NOMO-1 (cell line): ENCODE data around the gene JAGN1.
"Not testable (repeated sequence)": the region's sequence is repeated elsewhere in the genome, so short reads cannot be mapped to it uniquely, and the experiment has no call there.

ENCODE experiments used
- DNase-seq, 2 experiments: peaks; one replicate each; lab custom pipeline; 2025; ENCODE audit not compliant: unreplicated experiment in 2 of 2; lab: John Stamatoyannopoulos, UW

Gene JAGN1

DNA sequence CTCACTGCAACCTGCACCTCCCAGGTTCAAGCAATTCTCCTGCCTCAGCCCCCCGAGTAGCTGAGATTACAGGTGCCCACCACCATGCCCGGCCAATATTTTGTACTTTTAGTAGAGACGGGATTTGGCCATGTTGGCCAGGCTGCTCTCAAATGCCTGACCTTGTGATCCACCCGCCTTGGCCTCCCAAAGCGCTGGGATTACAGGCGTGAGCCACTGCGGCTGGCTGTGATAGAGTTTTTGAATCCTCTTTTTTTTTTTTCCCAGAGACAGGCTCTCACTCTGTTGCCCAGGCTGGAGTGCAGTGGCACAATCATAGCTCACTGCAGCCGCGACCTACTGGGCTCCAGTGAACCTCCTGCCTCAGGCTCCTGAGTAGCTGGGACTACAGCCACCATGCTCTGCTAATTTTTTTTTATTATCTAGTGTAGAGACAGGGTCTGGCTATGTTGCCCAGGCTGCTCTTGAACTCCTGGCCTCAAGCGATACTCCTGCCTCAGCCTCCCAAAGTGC is 25.2 kb upstream of the JAGN1 start:
- DNase-seq = not testable (repeated sequence)

DNA sequence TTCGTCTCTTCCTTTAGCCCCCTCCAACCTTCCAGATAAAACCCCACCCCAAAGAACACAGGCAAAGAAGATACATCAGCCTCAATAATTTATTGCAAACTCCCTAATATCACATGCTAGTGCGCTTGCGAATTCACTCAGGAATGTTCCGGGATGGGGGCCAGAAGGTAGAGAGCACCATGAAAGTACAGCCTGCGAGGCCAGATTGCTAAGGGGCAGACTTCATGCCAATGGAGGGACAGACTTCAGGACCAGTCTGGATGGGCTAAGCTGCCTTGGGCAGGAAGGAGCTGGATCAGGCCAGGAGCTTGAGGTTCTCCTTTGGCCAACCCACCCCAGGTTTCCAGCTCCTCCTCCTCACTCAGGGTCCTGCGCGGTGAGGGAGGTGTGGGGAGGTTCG is 23.8 kb upstream of the JAGN1 start:
- no peak for DNase-seq

DNA sequence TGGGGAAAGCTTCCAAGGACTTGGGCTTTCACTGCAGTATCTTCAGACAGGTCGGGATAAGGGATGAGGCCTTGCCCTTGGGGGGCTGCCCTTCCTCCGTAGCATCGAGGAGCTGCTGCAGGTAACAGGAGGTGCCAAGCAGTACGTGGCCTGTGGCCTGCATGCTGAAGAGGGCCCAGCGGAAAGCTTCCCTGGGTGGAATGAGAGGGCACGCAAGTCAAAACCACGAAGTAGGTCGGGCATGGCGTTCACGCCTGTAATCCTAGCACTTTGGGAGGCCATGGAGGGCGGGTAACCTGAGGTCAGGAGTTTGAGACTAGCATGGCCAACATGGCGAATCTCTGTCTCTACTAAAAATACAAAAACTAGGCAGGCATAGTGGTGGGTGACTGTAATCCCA is 23.3 kb upstream of the JAGN1 start:
- no peak for DNase-seq

DNA sequence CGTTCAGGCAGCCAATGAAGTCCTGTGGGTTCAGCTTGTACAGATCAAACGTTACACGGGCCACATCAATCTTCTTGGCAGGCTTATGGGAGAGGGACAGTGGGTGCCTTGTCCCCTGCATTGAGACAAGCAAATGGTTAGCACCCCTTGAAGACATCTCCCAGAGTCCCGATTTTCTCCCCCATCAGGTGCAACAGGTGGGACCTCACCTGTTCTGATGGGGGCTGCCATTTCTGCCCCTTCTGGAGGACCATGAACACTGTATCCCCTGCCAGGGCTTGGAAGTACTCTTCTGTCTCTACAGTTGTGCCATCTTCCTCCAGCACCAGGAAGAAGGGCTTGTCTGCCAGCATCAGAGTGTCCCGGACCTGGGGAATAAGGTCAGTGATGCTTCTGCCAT is 20.5 kb upstream of the JAGN1 start:
- DNase-seq = no peak

DNA sequence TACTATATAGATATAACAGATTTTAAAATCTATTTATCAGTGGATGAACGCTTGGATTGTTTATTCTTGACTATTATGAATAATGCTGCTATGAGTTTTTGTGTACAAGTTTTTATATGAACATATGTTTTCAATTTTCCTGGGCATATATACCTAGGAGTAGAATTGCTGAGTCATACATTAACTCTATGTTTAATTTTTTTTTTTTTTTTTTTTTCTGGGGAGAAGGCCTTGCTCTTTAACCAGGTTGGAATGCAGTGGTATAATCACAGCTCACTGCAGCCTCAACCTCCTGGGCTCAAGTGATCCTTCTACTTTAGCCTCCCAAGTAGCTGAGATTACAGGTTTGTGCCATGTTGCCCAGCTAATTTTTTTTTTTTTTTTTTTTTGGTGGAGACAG is 19.4 kb upstream of the JAGN1 start:
- no peak for DNase-seq

DNA sequence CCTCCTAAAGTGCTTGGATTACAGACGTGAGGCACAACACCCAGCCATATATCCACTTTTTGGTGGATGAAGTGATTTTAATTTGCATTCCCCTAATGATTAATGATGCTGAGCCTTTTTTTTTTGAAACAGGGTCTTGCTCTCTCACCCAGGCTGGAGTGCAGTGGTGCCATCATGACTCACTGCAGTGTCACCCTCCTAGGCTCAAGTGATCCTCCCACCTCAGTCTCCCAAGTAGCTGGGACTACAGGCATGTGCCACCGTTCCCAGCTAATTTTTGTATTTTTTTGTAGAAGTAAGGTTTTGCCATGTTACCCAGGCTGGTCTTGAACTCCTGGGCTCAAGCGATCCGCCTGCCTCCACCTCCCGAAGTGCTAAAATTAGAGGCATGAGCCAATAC is 18.3 kb upstream of the JAGN1 start:
- DNase-seq = not testable (repeated sequence)

DNA sequence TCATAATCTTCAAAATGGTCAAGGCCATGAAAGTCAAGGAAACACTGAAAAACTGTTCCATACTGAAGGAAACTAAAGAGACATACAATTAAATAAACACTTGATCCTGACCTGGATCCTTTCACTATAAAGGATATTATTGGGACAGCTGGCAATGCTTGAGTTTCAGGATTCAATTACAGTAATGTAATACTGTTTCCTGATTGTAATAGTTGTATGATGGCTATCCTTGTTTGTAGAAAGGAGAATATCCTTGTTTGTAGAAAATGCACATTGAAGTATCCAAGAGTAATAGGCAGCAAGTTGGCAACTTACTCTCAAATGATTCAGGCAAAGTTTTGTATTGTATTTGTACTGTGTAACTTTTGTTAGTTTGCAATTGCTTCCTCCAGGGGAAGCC is 15.0 kb upstream of the JAGN1 start:
- DNase-seq = no peak

DNA sequence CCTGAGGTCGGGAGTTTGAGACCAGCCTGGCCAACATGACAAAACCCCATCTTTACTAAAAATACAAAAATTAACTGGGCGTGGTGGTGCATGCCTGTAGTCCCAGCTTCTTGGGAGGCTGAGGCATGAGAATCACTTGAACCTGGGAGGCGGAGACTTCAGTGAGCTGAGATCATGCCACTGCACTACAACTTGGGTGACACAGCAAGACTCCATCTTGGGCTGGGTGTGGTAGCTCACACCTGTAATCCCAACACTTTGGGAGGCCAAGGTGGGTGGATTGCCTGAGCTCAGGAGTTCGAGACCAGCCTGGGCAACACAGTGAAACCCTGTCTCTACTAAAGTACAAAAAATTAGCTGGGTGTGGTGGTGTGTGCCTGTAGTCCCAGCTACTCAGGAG is 14.2 kb upstream of the JAGN1 start:
- DNase-seq = not testable (repeated sequence)

DNA sequence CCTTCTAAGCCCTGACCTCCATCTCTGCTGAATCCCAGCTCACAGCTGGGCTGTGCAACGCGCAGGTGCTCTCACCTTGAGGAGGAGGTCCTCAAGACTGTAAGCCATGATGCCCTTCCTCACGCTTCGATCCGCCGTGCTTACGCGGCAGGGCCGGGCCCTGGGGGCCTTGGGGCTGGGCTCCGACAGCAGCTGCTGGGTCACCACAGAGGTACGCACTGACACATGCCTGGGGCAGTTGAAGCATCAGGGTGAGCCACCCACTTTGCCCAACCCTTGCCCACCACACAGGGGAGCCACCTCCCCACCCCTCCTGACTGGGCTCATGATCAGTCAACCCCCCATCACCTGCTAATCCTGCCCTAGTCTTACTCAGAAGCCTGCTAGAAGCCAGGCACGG is 13.4 kb upstream of the JAGN1 start:
- no peak for DNase-seq

DNA sequence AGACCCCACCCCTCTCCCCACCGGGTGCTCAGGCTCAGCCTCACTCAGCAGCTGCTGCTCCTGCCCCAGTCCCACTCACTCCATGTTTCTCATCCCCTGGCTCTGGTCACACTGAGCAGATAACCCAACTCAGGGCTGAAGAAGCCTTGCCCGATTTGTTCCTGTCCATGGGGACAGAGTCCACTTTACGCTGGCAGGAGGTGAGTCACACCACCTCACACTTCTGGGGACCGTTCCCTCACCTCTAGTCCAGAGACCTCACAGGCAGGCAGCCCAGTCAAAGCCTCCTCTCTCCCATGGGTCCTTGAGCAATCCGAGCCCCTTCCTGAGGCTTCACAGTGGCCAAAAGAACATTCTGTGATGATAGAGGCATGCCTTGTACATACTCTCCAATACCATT is 11.7 kb upstream of the JAGN1 start:
- DNase-seq = no peak

DNA sequence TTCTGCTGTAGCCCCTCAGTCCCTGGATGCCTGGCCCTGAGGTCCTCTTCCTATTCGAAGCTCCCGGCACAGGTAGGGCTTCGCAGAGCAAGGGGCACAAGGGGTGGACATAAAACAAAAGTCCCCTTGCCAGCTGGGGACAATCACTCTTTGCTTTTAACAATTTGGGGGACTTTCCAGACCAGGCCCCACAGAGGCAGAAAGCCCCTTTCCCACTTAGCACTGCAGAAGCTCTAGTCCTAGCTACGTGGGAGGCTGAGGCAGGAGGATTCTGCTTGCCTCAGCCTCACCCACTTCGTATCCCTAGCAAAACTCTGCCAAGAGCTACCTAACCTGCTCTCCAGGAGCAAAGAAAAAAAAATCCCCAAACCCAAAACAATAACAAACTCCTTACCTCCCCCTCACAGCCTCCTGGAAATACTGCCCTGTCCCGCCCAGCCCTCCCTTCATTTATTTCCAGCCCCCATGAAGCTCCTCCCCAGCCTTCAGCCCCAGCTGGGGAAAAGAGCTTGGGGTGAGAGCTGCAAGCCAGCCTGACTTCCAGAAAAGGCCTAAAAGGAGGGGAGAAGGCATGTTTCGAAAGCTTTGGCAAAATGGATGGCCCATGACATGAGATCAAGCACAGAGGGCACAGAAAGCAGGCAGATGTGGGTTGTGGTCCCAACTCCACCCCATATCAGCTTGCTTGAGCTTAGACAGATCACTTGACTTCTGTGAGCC is 10.4 kb upstream of the JAGN1 start, which contains the start of gene CIDEC:
TSS of gene CIDEC (minus strand) at position 424 of the 720 bp plus-strand sequence. CDS start 1,767 bp downstream, outside the sequence.
- no peak for DNase-seq

DNA sequence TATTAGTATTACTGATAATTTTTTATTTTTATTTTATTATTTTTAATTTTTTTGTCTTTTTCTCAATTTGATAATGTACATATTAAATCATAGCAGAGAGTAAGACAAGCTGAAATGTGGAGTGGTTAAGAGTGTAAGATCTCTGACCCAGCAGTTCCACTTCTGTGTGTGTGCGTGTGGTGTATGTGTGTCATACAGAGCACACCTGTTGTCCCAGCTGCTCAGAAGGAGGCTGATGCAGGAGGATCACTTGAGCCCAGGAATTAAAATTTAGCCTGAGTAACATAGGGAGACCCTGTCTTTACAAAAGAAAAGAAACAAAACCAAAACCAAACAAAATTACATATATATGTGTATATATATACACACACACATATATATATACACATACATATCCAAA is 9.0 kb upstream of the JAGN1 start:
- DNase-seq = no peak

DNA sequence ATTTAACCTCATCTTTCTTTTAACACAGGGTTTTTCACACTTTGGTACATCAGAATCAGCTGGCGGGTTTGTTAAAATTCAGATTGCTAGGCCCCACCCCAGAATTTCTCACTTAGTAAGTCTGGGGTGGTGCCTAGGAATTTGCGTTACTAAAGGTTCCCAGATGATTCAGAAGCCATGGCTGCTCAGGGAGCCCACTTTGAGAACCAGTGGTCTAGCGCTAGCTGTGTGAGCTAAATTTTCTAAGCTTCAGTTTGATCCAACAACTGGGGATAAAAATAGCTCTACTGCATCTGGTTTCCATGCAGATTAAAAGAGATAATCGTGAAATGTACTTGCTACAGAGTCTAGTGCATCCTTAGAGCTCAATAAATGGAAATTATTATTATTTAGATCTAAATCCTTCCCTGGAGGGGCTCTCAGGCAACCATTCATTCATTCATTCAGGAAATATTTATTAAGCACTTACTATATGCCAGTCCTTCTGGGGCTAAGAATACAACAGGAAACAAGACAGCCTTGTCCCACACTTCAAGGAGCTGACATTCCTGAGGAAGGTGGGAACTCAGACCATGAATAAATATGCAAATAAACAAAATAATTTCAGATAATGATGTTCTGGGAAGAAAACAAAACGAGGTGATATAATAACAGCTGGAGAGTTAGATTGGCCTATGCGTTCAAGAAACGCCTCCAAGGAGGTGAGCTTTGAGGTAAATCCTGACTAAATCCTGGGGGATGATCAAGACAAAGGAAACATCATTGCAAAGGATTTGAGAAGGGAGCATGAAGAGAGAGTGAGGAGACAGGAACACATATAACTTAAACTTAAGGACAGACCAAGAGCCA is 6.5 kb upstream of the JAGN1 start:
- DNase-seq = no peak

DNA sequence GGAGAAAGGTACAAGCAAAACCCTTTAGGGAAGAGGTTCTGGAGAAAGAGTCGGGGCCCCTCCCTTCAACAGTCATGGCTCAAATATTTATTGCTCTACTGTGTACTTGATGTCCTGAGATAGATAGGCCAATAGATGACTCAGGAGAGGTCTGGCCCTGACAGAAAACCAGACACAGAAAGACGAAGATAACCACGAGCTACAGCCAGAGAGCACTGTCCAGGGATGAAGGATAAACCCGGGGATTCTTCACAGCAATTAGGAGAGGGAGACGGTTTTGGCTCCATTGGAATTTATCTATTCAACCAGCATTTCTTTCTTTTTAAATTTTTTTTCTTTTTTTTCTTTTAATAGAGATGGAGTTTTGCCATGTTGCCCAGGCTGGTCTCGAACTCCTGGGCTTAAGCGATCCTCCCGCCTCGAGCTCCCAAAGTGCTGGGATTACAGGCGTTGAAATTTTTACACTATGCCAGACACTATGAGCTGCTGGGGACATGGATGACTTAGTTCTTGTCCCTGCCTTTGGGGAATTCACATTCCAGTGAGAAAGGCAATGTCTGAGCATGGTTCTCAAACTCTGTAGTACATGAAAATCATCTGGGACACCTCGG is 5.8 kb upstream of the JAGN1 start:
- no peak for DNase-seq

DNA sequence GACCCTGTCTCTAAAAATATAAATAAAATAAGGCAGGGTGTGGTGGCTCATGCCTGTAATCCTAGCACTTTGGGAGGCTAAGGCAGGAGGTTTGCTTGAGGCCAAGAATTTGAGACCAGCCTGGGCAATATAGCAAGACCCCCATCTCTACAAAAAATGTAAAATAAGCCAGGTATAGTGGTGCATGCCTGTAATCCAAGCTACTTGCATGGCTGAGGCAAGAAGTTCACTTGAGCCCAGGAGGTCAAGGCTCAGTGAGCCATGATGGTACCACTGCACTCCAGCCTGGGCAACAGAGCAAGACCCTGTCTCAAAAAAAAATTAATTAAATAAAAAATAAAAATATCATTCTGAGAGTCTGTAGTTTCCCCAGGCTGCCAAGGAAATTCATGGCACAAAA is 4.1 kb upstream of the JAGN1 start:
- DNase-seq = no peak

DNA sequence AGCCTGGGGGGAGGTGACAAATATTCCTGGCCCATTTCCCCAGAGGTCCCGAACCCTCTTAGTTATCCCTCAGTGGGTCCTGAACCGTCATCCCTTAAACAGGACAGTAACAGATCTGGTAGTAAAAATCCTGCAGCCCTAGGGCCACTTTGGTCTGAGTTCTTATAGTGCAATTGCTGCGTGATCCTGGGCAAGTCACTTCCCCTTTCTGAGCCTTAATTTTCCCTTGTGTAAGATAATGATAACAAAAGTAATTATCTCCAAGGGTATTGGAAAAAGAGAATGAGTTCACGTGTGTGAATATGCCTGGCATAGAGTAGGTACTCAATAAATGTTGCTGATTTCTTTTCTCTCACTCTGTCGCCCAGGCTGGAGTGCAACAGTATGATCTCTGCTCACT is 2.9 kb upstream of the JAGN1 start:
- peak in 1 of 2 experiments; percentile 64 for DNase-seq

DNA sequence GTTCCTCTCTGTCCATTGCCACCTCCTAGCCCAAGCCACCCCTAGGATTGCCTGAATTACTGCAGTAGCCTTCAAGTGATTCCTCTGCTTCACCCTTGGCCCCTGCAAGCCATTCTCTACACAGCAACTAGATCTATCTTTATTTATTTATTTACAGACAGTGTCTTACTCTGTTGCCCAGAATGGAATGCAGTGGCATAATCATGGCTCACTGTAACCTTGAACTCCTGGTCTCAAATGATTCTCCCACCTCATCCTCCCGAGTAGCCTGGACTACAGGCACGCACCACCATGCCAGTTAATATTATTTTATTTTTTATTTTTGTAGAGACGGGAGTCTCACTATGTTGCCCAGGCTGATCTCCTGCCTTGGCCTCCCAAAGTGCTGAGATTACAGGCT is 1.9 kb upstream of the JAGN1 start:
- DNase-seq = no peak

DNA sequence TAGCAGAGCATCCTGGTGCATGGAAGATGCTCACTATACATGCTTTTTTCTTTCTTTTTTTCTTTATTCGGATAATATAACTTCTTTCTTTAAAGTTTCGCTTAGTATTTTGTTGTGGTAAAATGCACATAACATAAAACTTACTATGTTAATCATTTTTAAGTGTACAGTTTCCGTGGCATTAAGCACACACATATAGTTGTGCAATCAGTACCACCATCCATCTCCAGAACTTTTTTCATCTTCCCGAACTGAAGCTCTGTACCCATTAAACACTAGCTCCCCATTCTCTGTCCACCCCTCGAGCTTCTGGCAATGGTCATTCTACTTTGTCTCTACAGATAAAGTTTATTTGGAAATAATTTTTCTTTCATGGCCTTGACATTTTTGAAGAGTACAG is 1.0 kb upstream of the JAGN1 start:
- DNase-seq = no peak

DNA sequence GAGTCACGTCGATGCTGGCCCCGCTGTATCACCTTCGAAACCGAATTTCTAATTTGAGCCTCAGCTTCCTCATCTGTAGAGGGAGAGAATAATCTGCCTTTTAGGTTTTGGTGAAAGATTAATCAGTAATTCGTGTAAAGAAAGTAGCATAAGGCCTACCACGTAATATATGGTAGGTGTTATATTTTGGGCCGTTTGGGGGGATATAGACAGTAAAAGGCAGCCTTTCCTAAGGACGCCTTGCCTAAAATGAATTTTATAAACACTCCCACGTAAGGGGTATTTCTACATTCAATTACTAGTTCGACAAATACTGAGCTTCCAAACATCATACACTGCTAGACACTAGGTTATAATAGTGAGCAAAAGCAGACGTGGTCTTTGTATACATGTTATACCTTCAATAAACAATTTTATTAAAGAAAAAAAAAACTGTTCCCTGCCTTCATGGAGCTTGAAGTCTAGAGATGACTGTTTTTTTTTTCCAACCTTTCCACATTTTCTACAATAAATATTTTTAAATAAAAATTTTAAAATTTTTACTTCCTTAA is 737 bp downstream of the JAGN1 start:
- DNase-seq = peak in 1 of 2 experiments; percentile 23

DNA sequence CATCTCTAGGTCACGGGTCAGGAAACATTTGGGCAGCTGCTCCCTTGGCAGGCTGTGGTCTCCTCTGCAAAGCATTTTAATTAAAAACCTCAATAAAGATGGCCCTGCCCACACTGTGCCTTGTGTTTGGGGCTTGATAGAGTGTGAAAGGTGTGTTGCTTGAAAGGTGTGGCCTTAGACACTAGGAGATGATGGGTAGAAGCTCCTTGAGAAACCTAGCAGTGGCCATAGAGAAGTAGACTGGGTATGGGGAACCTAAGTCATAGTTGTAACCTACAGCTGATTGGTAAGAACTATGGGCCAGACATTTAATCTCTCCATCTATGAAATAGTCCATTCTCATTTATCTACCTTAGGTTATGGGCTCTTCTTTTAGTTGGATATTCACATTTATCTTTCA is 3.3 kb downstream of the JAGN1 start:
- no peak for DNase-seq

DNA sequence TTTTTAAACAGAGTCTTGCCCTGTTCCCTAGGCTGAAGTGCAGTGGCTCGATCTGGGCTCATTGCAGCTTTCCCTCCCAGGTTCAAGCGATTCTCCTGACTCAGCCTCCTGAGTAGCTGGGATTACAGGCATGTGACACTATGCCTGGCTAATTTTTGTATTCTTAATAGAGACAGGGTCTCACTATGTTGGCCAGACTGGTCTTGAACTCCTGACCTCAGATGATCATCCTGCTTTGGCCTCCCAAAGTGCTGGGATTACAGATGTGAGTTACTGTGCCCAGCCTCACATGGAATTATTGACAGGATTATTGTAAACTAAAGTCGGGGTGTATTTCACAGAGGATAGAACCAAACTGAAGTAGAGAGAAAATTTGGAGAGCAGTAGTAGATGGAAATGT is 5.3 kb downstream of the JAGN1 start:
- not testable (repeated sequence) for DNase-seq
